K562 (cell line): ENCODE data around the gene RPS8. TPM values are rescaled to one million over a fixed set of nuclear protein-coding genes. Genes with fewer than 3 reads are reported as not detected.

ENCODE experiments used
- CCNT2 ChIP-seq: IDR thresholded peaks from 2 replicates; pipeline ENCODE4 v1.6.1; 2011; ENCODE audit warnings: borderline replicate concordance, low read depth, mild to moderate bottlenecking, moderate library complexity, mixed read lengths, low read length; ENCODE audit not compliant: insufficient read length; ENCODE audit errors: extremely low read depth
- CREM ChIP-seq: IDR thresholded peaks from 2 replicates; pipeline ENCODE4 v1.6.1; 2014; ENCODE audit warnings: antibody characterized with exemption, low read depth
- DDX20 ChIP-seq: fragments of 450-650 bp; IDR thresholded peaks from 2 replicates; pipeline ENCODE4 v1.6.1; 2016; ENCODE audit warnings: missing genetic modification characterization, low read depth, mild to moderate bottlenecking, missing compliant biosample characterization, moderate library complexity
- DIDO1 ChIP-seq: fragments of 450-650 bp; IDR thresholded peaks from 2 replicates; pipeline ENCODE4 v1.6.1; 2016; ENCODE audit warnings: low read depth, missing biosample characterization, missing genetic modification characterization
- ELF4 ChIP-seq: fragments of 450-650 bp; formaldehyde crosslinking; IDR thresholded peaks from 2 replicates; pipeline ENCODE4 v1.4.0; 2022; ENCODE audit warnings: missing genetic modification characterization
- ETS2 ChIP-seq: IDR thresholded peaks from 2 replicates; pipeline ENCODE4 v1.6.1; 2016; ENCODE audit warnings: borderline replicate concordance, missing genetic modification characterization, mild to moderate bottlenecking, moderate library complexity, missing compliant biosample characterization; ENCODE audit not compliant: poor library complexity, severe bottlenecking
- FOS ChIP-seq: IDR thresholded peaks from 3 replicates; pipeline ENCODE4 v1.6.1; 2011; ENCODE audit not compliant: insufficient read length; ENCODE audit errors: extremely low read depth
- GTF2B ChIP-seq: IDR thresholded peaks from 2 replicates; pipeline ENCODE4 v1.6.1; 2011; ENCODE audit not compliant: insufficient read length; ENCODE audit errors: extremely low read depth
- HDAC2 ChIP-seq: fragments of 450-650 bp; IDR thresholded peaks from 2 replicates; pipeline ENCODE4 v1.6.1; 2016; ENCODE audit warnings: mild to moderate bottlenecking
- KDM1A ChIP-seq, 2 experiments: fragments of 450-650 bp; IDR thresholded peaks; 2 replicates each; pipeline ENCODE4 v1.6.1; 2016; ENCODE audit warnings: mild to moderate bottlenecking in 2 of 2
- NFE2L1 ChIP-seq: fragments of 450-650 bp; IDR thresholded peaks from 2 replicates; pipeline ENCODE4 v1.6.1; 2016; ENCODE audit warnings: missing genetic modification characterization, low read depth, mild to moderate bottlenecking, missing compliant biosample characterization, moderate library complexity, borderline replicate concordance
- PURB ChIP-seq: sonication (generic); formaldehyde crosslinking; IDR thresholded peaks from 2 replicates; pipeline ENCODE4 v1.9.0; 2021; ENCODE audit warnings: low read depth, mild to moderate bottlenecking, missing genetic modification reagents
- SAFB ChIP-seq: fragments of 200-400 bp; formaldehyde crosslinking; IDR thresholded peaks from 2 replicates; pipeline ENCODE4 v1.6.1; 2017; ENCODE audit warnings: low read depth, low read length, borderline replicate concordance
- TAF15 ChIP-seq: fragments of 200-400 bp; formaldehyde crosslinking; IDR thresholded peaks from 2 replicates; pipeline ENCODE4 v1.6.1; 2017; ENCODE audit warnings: mild to moderate bottlenecking, low read depth, low read length, moderate library complexity
- TFAM ChIP-seq: fragments of 250-450 bp; sonication (Bioruptor Pico); conservative IDR thresholded peaks from 2 replicates; pipeline ENCODE4 v1.5.0; 2021; ENCODE audit warnings: mild to moderate bottlenecking, moderate library complexity
- XRCC5 ChIP-seq: fragments of 200-400 bp; formaldehyde crosslinking; IDR thresholded peaks from 2 replicates; pipeline ENCODE4 v1.6.1; 2017; ENCODE audit warnings: low read depth, mild to moderate bottlenecking, low read length
- ZNF184 ChIP-seq: sonication (generic); formaldehyde crosslinking; IDR thresholded peaks from 2 replicates; pipeline ENCODE4 v1.5.0; 2020; ENCODE audit warnings: missing genetic modification reagents
- ZNF354B ChIP-seq: fragments of 250-450 bp; sonication (Bioruptor Pico); IDR thresholded peaks from 2 replicates; pipeline ENCODE4 v1.4.0; 2020
- ZNF41 ChIP-seq: fragments of 250-450 bp; sonication (Bioruptor Pico); conservative IDR thresholded peaks from 2 replicates; pipeline ENCODE4 v1.4.0; 2020; ENCODE audit warnings: mild to moderate bottlenecking
- polyA plus RNA-seq, 8 experiments: library from polyadenylated mRNA; depleted of rRNA in 4 of 8; stranded (reverse) in 5 of 8; unstranded in 3 of 8; fragments of >200 nt; fragmentation: Nextera tagmentation in 2 of 8; fragmentation: Illumina TruSeq in 1 of 8; extraction: Ambion mirVana in 2 of 8; extraction: Trizol in 1 of 8; gene quantifications; 2 replicates each; pipeline versions ENCODE4 v1.2.1 to v1.2.3, GENCODE V29; 2011 to 2014; ENCODE audit warnings: inconsistent platforms in 1 of 8, missing spikeins in 1 of 8
- total RNA-seq, 7 experiments: library from RNA; depleted of rRNA in 6 of 7; stranded (reverse); fragments of >200 nt in 6 of 7; fragmentation: Illumina TruSeq in 2 of 7; extraction: Trizol in 2 of 7; gene quantifications; 2 replicates each; pipeline versions ENCODE4 v1.2.1 to v1.2.3, GENCODE V29; 2011 to 2021; ENCODE audit warnings: low replicate concordance in 1 of 7
- TF ChIP-seq, protein P1 (sequence below): sonication (generic); formaldehyde crosslinking; IDR thresholded peaks from 2 replicates; pipeline ENCODE4 v1.8.0; 2022; ENCODE audit warnings: mild to moderate bottlenecking, missing genetic modification reagents
- TF ChIP-seq, protein P2 (sequence below): fragments of 250-450 bp; sonication (Bioruptor Pico); IDR thresholded peaks from 2 replicates; pipeline ENCODE4 v1.4.0; 2020; ENCODE audit warnings: mild to moderate bottlenecking, moderate library complexity, borderline replicate concordance
- TF ChIP-seq, protein P3 (sequence below): fragments of 250-450 bp; sonication (Bioruptor Pico); IDR thresholded peaks from 2 replicates; pipeline ENCODE4 v1.8.0; 2022; ENCODE audit warnings: moderate library complexity, mild to moderate bottlenecking, inconsistent platforms

RPS8 gene
- total and polyA plus RNA-seq, 9 of the 15 experiments (the other 6 are each of a cell fraction or from before 2014, with no cell fraction given): 2,431 to 4,168 (median 3,109) TPM

DNA sequence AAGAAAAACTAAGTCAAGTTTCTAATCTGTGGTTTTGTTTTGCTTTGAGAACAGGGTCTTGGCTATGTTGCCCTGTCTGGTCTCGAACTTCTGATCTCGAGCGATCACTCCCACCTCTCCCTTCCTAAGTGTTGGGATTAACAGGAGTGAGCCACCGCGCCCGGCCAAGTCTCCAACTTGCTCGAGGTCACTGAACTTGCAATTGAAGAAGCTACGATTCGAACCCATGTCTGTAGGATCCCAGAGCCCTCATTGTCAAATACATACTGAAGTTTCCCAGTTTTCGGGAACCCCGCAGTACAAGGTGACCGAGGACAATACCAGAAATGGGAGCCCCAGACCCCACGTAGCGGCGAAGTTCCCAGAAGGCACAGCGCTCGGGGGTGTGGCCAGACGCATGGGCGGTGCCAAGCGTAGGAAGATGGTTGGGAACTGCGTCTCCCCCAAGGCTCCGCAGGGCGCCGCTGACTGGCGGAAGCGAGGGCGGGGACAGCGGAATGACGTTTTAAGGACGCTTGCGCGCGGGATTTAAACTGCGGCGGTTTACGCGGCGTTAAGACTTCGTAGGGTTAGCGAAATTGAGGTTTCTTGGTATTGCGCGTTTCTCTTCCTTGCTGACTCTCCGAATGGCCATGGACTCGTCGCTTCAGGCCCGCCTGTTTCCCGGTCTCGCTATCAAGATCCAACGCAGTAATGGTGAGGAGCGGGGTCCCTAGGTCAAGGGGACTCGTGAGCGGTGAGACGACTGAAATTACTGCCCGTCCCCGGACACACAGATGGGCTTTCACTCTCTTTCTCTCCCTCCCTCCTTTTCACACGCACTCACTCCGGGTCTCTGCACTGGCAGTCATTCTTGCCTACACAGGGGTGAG lies 35.8 kb upstream of the RPS8 start, which contains the start of gene KIF2C (continued):
- TF ChIP-seq, protein P1, sequence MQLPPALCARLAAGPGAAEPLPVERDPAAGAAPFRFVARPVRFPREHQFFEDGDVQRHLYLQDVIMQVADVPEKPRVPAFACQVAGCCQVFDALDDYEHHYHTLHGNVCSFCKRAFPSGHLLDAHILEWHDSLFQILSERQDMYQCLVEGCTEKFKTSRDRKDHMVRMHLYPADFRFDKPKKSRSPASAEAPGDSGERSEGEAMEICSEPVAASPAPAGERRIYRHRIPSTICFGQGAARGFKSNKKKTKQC (CRISPR knock-in tag): no peak; the same call in 1 of the 2 replicates
- peak; percentile 7; the same call in 1 of the 2 replicates for TF ChIP-seq ELF4 (CRISPR knock-in tag)
- TF ChIP-seq ZNF41 (CRISPR knock-in tag): no peak
- TF ChIP-seq CCNT2: peak; percentile 55
- TF ChIP-seq HDAC2: peak; percentile 74; the same call in 1 of the 2 replicates
- no peak for TF ChIP-seq FOS
- no peak for TF ChIP-seq ZNF184 (CRISPR knock-in tag)
- no peak for TF ChIP-seq SAFB
- TF ChIP-seq DIDO1: no peak
- TF ChIP-seq KDM1A (IDR thresholded peaks at IDR 0.05): peak in 1 of 2 experiments; percentile 67; a peak in 2 of 4 replicates
- peak; percentile 38 for TF ChIP-seq GTF2B
- TF ChIP-seq PURB: no peak
- no peak for TF ChIP-seq TFAM (CRISPR knock-in tag)
- TF ChIP-seq, protein P2, sequence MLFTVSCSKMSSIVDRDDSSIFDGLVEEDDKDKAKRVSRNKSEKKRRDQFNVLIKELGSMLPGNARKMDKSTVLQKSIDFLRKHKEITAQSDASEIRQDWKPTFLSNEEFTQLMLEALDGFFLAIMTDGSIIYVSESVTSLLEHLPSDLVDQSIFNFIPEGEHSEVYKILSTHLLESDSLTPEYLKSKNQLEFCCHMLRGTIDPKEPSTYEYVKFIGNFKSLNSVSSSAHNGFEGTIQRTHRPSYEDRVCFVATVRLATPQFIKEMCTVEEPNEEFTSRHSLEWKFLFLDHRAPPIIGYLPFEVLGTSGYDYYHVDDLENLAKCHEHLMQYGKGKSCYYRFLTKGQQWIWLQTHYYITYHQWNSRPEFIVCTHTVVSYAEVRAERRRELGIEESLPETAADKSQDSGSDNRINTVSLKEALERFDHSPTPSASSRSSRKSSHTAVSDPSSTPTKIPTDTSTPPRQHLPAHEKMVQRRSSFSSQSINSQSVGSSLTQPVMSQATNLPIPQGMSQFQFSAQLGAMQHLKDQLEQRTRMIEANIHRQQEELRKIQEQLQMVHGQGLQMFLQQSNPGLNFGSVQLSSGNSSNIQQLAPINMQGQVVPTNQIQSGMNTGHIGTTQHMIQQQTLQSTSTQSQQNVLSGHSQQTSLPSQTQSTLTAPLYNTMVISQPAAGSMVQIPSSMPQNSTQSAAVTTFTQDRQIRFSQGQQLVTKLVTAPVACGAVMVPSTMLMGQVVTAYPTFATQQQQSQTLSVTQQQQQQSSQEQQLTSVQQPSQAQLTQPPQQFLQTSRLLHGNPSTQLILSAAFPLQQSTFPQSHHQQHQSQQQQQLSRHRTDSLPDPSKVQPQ (CRISPR knock-in tag): no peak
- TF ChIP-seq TAF15: no peak
- no peak for TF ChIP-seq DDX20
- no peak for TF ChIP-seq NFE2L1 (tag)
- no peak for TF ChIP-seq XRCC5
- TF ChIP-seq ZNF354B (CRISPR knock-in tag): no peak
- no peak for TF ChIP-seq ETS2 (tag)
- TF ChIP-seq, protein P3, sequence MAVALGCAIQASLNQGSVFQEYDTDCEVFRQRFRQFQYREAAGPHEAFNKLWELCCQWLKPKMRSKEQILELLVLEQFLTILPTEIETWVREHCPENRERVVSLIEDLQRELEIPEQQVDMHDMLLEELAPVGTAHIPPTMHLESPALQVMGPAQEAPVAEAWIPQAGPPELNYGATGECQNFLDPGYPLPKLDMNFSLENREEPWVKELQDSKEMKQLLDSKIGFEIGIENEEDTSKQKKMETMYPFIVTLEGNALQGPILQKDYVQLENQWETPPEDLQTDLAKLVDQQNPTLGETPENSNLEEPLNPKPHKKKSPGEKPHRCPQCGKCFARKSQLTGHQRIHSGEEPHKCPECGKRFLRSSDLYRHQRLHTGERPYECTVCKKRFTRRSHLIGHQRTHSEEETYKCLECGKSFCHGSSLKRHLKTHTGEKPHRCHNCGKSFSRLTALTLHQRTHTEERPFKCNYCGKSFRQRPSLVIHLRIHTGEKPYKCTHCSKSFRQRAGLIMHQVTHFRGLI (CRISPR knock-in tag): no peak
- TF ChIP-seq CREM: peak; percentile 98
